ENCODE data around the gene SYTL3.
"Not testable (repeated sequence)": the region's sequence is repeated elsewhere in the genome, so short reads cannot be mapped to it uniquely, and the experiment has no call there.

Gene SYTL3, protein sequence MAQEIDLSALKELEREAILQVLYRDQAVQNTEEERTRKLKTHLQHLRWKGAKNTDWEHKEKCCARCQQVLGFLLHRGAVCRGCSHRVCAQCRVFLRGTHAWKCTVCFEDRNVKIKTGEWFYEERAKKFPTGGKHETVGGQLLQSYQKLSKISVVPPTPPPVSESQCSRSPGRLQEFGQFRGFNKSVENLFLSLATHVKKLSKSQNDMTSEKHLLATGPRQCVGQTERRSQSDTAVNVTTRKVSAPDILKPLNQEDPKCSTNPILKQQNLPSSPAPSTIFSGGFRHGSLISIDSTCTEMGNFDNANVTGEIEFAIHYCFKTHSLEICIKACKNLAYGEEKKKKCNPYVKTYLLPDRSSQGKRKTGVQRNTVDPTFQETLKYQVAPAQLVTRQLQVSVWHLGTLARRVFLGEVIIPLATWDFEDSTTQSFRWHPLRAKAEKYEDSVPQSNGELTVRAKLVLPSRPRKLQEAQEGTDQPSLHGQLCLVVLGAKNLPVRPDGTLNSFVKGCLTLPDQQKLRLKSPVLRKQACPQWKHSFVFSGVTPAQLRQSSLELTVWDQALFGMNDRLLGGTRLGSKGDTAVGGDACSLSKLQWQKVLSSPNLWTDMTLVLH

DNA sequence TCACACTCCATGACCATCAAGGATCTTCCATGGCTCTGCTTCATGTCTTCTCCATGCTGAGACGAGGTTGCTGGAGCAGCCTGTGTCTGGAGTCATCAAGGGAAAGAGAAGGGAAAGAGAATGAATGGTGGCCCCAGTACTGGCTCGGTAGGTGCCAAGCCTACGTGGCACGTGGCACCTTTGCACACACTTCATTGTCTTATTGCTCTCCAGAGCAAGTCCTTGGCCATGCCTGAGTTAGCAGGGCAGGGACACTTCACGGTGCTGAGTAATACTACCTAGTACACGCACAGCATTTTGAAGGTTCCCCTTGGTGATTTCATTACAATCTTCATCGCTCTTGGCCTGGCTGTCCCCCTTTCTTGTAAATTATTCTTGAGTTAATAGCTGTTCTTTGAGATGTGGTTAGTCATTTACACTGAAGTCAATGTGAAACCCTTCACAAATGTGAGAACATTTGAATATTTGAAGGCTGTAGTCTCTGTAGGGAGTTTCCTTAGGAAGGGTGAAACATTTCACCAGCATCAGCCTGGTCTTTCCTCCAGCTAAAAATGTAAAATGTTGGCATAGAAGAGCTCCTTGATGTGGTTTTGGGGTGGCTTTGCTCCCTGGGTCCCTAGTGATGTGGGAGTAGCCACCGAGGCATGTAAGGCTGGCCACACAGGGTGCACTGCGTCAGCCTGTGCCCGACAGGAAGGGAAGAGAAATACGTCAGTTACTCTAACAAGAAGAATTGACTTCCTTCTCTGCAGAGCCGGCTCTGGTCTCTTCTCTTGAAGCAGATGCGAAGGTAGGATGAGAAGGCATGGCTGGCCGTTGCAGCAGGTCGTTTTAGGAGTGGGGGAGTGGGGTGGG lies at the start of gene SYTL3:
Gene SYTL3 (plus strand): TSS at position 766 of the 855 bp plus-strand sequence. CDS start 13,215 bp downstream, outside the sequence.
- no peak for DNase-seq (ENCODE audit: low read depth)

- no peak for DNase-seq (ENCODE audit: low read depth)
Measured at GRCh38 chr6:158603261-158604047, 46.4 kb upstream of the SYTL3 start.

DNA sequence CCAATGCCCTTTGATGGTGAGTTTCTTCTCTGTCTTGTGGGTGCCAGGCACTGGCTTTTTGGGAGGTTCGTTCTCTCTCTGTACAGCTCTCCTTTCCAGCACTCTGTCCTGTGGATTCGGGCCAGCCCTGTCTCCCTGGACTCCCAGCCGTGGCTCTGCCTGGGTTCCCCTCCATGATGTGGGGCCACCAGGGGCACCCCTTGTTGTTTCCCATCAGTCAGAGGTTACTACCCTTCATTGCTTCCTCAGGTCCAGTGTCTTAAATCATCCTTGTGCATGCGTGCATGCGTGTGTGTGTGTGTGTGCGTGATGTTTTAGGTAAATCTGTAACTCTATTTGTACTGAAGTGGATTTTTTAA lies 45.8 kb upstream of the SYTL3 start:
- DNase-seq (ENCODE audit: low read depth) = no peak

GRCh38 chr6:158605266-158605878 lies 44.5 kb upstream of the SYTL3 start:
- peak; percentile 58 for DNase-seq (ENCODE audit: low read depth)

- not testable (repeated sequence) for DNase-seq (ENCODE audit: low read depth)
Measured at GRCh38 chr6:158606011-158606410, 43.8 kb upstream of the SYTL3 start.

DNA sequence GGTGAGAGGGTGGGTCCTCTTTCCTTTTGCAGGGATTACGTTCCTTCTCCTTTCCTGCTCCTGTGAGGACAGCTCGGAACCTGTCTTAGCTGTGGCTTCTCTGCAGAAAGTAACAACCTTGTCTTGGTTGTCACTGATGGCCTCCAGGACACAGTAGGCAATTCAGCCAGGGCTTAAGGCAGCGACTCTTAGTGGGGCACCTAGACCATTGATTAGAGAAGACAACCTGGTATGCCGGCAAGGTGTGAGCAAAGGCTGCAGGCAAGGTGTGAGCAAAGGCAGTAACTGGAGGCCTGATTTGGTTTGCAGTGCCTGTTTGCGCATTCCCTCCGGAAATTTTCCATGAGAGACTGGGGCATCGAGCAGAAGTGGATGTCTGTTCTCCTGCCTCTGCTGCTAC lies 42.9 kb upstream of the SYTL3 start:
- DNase-seq (ENCODE audit: low read depth) = no peak

GRCh38 chr6:158607411-158608170 lies 42.3 kb upstream of the SYTL3 start:
- no peak for DNase-seq (ENCODE audit: low read depth)

GRCh38 chr6:158608221-158608620 lies 41.6 kb upstream of the SYTL3 start:
- no peak for DNase-seq (ENCODE audit: low read depth)

DNA sequence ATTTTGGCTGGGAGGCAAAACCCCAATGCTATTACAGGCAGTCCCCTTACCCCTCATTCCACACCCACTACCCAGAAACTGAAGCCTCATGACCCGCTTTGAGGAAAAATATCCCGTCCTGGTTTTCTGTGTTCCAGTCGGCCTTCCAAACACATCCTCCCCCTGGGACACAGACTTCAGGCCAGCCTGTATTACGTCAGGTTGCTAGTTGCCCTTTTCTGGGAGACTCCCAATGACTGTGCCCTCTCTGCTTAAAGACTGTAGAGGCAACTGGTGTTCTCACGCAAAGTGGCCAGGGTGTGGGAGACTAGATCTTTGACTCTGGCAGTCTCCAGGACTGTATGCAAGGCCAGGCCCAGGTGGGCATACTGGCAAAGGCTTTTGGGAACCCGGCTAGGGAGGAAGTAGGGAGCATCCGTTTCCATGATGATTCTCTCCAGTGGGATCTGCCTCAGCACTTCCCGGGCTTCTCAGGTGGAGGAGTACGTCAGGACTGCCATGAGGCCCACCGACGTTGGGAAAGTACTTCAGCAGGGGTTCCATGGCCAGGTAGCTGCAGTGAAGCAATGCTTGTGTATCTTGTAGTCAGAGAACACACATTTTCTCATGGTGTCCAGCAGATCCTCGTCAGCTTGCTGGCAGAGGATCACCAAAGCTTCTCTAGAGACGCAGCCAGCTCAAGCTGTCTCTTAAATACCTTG lies 40.2 kb upstream of the SYTL3 start:
- DNase-seq (ENCODE audit: low read depth) = no peak

DNA sequence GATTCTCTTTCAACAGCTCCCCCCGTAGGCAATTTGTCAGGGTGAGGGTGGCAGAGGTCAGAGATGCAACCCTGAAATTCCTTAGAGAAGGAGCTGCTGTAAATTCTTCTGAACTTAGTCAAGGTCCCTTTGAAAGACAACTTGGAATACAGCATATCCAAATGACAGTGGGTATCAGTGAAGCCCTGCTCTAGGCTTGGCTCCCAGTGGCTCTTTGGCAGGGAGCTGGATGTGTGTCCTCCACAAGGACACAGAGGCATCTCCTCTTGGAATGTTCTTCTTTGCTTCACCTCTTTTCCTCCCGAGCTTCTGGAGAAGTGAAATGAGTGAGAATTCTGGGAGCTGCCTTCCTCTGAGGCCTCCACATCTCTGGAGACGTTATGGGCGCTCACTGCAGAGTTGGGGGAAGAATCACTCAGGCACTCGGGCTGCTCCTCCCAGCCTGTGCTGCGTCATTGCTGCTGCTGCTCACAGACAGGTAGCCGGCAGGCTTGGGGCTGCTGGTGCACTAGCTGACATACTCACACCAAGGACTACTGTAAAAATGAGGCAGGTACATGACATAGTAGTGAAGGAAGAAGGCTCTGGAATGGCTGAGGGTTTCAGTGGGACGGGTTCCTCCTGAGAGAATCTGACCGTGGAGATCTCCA lies 39.4 kb upstream of the SYTL3 start:
- DNase-seq (ENCODE audit: low read depth) = no peak

DNA sequence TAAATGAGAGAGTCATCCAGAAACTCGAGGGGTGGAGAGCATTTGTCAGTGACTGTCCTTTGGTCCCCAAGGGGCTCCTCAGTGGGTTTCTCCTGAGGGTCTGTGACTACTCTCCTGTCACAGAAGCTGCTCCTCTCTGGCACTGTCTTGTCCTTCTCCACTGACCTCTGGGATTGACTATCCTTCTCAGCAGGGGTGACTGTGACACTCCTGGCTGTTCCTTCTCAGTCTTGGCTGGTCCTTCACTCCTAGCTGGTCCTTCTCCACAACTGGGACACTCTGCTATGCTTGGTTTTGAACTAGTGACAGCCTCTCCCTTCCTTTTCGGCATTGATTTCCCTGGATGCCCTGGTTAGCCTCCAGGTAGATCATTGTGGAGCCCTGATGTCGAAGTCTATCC lies 38.8 kb upstream of the SYTL3 start:
- DNase-seq (ENCODE audit: low read depth) = no peak

GRCh38 chr6:158611541-158612370 lies 38.1 kb upstream of the SYTL3 start:
- no peak for DNase-seq (ENCODE audit: low read depth)

GRCh38 chr6:158614606-158615005 lies 35.2 kb upstream of the SYTL3 start:
- DNase-seq (ENCODE audit: low read depth) = not testable (repeated sequence)

DNA sequence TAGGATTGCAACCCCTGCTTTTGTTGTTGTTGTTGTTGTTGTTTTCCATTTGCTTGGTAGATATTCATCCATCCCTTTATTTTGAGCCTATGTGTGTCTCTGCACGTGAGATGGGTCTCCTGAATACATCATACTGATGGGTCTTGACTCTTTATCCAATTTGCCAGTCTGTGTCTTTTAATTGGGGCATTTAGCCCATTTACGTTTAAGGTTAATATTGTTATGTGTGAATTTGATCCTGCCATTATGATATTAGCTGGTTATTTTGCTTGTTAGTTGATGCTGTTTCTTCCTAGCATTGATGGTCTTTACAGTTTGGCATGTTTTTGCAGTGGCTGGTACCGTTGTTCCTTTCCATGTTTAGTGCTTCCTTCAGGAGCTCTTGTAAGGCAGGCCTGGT lies 31.6 kb upstream of the SYTL3 start:
- not testable (repeated sequence) for DNase-seq (ENCODE audit: low read depth)

DNA sequence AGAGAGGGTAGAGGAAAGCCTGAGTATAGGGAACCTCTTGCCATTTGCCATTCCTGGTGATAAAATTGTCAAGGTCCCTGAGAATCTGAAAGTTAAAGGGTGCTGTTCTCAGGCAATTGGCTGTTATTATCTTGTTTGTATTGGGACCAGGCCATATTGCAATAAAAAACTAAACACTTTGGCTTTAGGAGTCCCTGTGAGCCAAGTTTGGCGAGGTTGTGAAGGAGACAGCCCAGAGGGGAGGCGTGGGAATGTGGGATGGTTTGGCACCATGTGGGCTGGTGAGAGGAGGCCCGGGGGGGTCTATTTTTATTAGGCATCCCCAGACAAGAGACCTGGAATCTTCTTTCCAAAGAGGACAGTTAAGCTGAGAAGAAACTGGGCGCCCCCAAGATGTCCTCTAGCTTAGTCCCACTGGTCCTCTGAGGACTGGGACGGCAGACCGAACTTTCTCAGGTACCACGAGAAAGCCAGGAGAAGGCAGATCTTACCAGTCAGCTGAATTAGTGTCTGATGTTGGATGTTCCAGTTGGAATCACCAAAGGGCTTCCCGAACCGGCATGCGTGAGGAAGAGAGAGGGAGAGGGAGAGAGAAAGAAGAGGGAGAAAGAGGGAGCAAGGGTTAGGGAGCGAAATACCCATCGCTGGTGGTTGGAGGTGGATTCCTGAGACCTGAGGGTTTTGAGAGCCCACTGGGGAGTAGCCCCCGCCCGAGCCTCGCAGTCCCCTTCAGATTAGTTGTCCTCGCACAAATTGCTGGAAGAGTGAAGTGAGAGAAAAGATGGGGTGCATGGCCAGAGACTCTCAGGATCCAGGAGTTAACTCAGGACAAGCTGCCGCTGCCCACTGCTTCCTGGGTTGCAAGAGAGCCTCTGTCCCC lies 29.7 kb upstream of the SYTL3 start:
- no peak for DNase-seq (ENCODE audit: low read depth)

- DNase-seq (ENCODE audit: low read depth) = no peak
Measured at GRCh38 chr6:158620963-158621693, 28.7 kb upstream of the SYTL3 start.

All from GM04504 (cell line).